Measurements from ENCODE around the gene PTPRD.

DNA sequence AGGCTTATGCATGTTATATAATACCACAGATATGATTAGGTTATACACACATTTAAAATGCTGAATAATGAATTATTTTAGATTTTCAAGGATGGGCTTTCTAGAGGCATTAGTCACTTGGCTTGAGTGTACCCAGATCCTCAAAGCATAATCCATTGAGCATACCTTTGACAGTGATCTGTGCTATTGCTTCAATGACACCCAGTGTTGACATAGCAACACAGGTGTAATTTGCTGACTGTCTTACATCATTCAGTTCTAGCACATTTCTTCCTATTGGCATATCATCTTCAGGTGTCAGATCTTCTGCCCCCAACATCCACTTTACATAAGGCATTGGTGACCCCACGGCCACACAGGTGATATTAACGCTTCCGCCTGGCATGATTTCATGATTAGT is 2091.7 kb downstream of the PTPRD start:
- TF ChIP-seq, protein P1, sequence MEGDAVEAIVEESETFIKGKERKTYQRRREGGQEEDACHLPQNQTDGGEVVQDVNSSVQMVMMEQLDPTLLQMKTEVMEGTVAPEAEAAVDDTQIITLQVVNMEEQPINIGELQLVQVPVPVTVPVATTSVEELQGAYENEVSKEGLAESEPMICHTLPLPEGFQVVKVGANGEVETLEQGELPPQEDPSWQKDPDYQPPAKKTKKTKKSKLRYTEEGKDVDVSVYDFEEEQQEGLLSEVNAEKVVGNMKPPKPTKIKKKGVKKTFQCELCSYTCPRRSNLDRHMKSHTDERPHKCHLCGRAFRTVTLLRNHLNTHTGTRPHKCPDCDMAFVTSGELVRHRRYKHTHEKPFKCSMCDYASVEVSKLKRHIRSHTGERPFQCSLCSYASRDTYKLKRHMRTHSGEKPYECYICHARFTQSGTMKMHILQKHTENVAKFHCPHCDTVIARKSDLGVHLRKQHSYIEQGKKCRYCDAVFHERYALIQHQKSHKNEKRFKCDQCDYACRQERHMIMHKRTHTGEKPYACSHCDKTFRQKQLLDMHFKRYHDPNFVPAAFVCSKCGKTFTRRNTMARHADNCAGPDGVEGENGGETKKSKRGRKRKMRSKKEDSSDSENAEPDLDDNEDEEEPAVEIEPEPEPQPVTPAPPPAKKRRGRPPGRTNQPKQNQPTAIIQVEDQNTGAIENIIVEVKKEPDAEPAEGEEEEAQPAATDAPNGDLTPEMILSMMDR (conservative IDR thresholded peaks at IDR 0.05; ENCODE audit: low read depth, low read length), result no peak
- TF ChIP-seq, protein P2, sequence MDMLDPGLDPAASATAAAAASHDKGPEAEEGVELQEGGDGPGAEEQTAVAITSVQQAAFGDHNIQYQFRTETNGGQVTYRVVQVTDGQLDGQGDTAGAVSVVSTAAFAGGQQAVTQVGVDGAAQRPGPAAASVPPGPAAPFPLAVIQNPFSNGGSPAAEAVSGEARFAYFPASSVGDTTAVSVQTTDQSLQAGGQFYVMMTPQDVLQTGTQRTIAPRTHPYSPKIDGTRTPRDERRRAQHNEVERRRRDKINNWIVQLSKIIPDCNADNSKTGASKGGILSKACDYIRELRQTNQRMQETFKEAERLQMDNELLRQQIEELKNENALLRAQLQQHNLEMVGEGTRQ (IDR thresholded peaks at IDR 0.05; ENCODE audit: low read depth, low read length), result no peak
- no peak for TF ChIP-seq RFX5 (IDR thresholded peaks at IDR 0.05; ENCODE audit: low read depth, low read length)
- no peak for TF ChIP-seq POLR2A (IDR thresholded peaks at IDR 0.05; ENCODE audit: low read depth, low read length)
